Inflammatory macrophage treated with lipopolysaccharide for 1 hour (primary cell): ENCODE measurements around the gene FAM120AOS.

Source experiments
- DNase-seq, 2 donors: peaks; one replicate each; pipeline ENCODE4 v3.0.0-alpha.2; 2020 to 2022

The FAM120AOS gene

DNA sequence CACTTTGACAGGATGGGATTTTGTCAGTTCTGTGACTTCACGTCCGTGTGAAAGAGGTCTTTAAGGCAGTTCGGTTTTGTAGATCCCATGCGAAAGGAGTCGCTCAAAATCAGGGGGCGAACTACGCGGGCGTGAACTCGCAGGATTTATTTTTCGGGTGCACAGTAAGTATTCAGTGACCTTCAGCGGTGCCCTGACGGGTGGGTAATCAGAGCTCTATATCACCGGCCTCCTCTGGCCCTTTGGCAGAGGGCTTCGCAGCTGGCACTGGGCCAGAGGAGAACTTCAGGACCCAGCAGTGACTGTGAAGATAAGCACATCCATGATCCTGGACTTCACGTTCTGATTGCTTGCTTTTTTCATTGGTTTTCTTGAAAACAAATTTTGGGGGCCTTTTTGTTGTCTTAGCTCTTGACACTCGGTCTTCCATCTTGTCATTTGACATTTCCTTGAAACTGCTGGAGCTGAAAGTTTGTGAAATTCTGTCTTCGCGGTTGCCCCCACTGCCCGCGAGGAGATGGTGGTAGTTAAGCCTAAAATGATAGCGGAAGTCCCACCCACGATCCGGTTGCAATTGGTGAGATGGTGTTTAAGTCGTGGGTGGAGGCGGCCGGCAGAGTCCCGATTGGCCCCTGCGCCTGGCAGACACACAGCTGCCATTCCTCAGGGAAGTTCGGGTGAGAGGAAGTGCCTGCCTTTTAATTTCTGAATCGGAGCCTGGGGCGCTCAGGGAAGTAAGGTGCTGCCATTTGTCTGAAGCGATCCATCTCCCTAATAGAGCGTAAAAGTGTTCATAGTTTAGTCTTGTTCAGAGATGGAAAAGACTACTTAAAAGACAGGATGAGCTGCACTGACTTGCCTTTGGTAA lies at the start of gene FAM120AOS:
FAM120AOS (minus strand) TSS at position 535 of the 868 bp plus-strand sequence. CDS start 872 bp downstream, outside the sequence.
- peak; percentile 91 to 97 for DNase-seq

- peak in 1 of 2 donors; percentile 19 for DNase-seq
Observed at GRCh38 chr9:93501406-93501805, 48.0 kb upstream of the FAM120AOS start.

- no peak for DNase-seq
Observed at GRCh38 chr9:93500571-93501298, 47.4 kb upstream of the FAM120AOS start.

DNA sequence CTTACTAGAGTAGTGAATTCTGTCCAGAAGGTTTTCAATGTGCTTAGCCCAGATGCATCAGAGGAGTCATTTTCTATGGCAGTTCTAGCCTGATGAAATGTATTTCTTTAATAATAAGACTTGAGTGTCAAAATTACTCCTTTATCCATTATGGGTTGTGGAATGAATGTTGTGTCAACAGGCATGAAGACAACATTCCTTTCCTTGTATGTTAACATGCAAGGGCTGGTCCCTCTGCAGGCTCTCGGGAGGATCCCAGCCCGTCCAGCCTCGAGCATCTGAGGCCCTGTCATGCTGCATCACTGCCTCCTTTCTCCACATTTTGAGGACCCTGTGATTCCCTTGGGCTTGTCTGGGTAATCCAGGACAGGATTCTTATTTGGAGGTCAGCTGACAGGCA lies 42.9 kb upstream of the FAM120AOS start:
- no peak for DNase-seq

DNA sequence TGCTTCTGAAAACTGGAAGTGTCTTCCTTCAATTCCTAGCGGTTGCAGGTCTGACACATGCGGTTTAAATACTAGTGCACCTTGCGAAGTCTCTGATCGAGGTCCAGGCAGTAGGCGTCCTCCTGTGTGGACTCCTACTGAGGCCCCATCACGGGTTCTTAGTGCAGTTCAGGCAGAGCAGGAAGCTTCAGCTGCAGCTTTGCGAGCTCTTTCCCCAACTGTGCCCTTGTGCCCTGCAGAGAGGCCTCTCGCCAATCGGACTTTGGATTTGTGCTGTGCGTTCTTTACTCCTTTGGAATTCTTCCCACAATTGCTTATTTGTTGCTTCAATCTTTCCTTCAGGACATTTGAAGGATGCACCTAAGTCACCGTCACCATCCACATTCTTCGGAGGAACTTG lies 40.6 kb upstream of the FAM120AOS start:
- no peak for DNase-seq

- no peak for DNase-seq
Observed at GRCh38 chr9:93492327-93492726, 38.9 kb upstream of the FAM120AOS start.

GRCh38 chr9:93491593-93492232 lies 38.3 kb upstream of the FAM120AOS start:
- DNase-seq = no peak

DNA sequence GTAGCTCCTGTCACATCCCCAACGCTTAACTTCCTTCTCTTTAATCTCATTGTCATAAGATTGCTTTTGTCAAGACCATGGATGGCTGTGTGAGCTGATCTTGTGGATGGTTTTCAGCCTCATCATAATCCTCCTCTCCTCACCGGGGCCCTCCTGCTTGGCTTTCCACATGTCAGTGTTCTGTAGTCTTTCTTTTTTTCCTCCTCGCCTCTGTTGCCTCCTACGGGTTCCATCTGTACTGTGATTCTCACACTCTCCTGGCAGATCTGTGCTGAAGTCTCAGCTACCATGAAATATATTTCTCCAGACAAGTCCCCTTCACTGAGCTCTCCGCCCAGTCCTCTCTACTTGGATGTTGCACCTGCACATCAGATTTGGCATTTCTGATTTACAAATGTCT lies 34.9 kb upstream of the FAM120AOS start:
- no peak for DNase-seq

GRCh38 chr9:93486268-93486667 lies 32.9 kb upstream of the FAM120AOS start:
- DNase-seq = no peak

DNA sequence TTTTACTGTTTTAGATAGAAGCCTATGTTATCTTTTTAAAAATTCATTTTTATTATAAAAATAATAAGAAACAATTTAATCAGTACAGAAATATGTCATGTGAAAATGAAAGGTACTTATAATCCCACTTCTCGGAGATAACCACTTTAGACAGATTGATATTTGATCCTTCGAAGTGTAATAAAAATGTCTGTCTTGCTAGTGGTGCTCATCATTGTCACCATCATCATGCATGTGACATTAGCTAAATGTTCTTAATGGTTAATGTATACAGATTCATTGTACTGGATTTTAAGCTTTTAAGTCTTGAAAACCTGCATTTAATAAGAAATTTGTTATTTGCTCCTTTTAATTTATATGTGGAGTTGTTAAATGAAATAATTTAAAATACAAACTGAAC lies 30.1 kb upstream of the FAM120AOS start:
- no peak for DNase-seq

DNA sequence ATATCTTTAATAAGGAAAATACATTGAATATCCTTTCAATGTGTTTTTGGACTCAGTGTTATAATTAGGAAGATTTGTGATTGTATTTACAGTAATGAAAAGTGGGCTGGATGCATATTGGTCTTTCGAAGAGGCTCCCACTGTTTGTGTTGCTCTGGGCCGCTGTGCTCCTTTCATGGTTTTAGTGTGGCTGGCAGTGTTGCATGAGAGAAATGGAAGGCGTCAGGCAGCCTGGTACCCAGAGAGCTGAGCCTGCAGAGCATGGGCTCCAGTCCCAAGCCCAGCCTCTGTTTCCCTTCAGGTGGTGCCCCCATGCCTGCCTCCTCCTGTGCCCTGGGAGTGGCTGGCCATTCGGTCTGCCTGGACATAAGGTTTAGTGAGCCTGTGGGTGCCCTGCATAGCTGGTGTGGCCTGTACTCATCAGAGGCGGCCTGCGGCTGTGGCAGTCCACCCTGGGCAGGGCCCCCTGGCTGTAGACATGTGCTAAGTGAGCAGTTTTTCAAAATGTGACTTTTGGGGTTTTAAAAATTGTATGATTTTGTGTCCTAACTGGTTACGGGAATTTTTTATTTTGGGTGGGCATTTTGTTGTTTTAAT lies 27.4 kb upstream of the FAM120AOS start:
- DNase-seq = no peak

GRCh38 chr9:93480262-93480661 lies 26.9 kb upstream of the FAM120AOS start:
- DNase-seq = no peak

DNA sequence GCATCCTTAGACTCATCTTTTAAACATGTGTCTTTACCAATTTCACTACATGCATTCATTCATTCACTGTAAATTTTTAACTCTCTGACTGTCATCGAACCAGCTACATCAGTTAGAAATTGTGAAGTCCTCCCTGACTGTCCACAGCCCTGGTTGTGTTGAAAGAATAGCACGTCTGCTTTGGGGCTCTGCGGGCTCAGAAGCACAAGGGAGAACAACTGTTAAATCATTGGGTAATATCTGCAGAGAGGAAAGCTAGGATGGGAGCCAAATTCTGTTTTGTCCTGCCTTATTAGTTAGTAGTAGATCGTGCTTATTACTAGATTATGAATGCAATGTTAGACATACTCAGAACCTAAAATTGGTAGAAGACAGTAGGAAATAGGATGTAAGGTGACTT lies 26.3 kb upstream of the FAM120AOS start:
- no peak for DNase-seq

DNA sequence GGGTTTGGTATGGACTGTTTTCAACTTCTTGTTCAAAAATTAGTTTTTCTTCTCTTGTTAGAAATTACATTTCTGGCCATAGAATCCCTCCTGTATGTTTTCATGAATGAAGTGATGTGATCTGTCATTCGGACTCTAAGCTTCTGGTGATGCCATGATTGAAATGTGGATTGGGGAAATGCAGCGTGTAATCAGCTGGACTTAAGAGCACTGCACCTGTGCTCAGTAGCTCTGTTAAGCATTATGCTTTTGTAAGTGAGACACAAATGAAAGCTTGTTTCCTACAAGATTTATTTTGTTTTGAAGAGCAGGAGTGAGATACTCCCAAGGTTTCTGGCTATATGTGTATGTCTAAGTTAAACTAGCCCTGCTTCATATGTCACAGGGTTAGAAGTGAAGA lies 24.0 kb upstream of the FAM120AOS start:
- DNase-seq = no peak

- no peak for DNase-seq
Observed at GRCh38 chr9:93476924-93477323, 23.5 kb upstream of the FAM120AOS start.

GRCh38 chr9:93475856-93476255 lies 22.5 kb upstream of the FAM120AOS start:
- no peak for DNase-seq

GRCh38 chr9:93475108-93475507 lies 21.7 kb upstream of the FAM120AOS start:
- no peak for DNase-seq

GRCh38 chr9:93473411-93473810 lies 20.0 kb upstream of the FAM120AOS start:
- DNase-seq = no peak

GRCh38 chr9:93471124-93471523 lies 17.7 kb upstream of the FAM120AOS start:
- DNase-seq = no peak

GRCh38 chr9:93470391-93470790 lies 17.0 kb upstream of the FAM120AOS start:
- DNase-seq = no peak

- DNase-seq = peak in 1 of 2 donors; percentile 14
Observed at GRCh38 chr9:93468763-93469456, 15.5 kb upstream of the FAM120AOS start.

DNA sequence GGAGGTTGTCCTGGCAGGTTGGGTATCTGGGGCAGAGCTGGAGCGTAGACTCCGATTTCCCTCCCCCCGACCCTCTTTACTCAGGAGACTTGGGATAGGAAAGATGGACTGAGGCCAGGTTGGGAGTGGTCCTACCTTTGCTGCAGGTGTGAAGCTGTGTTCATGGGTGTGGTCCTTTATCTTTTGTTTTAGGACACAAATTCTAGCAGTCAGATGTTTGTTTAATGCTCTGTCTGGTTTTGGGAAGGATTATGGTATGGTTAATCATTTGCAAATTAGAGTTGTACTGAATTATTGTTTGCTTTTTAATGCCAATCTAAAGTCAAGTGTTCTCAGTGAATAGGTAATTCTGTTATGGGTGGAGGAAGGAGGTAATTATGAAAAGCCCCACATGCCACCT lies 14.1 kb upstream of the FAM120AOS start:
- DNase-seq = no peak

DNA sequence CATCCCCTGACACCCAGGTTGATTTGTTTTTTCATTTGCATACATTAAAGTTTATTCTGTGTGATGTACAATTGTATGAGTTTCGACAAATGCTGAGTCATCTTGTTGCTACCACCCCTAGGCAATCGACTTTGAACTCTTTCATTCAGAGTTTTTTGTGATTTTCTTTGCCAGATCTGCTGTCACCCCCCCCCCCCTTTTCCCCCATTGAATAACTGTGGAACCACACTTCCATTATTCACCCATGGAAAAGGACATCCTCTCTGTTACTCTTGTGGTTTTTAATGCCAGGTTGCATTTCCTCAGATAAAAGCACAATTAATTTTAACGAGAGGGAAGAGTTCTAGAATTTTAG lies 13.7 kb upstream of the FAM120AOS start:
- no peak for DNase-seq
